Non-pigmented ciliary epithelial cell (primary cell): ENCODE data around the gene NAMPT.
A peak's percentile ranks its signal among the peaks of the same experiment; 100 is the strongest.
"Not testable (repeated sequence)": the region's sequence is repeated elsewhere in the genome, so short reads cannot be mapped to it uniquely, and the experiment has no call there.

Experiments used
- DNase-seq: peaks from one replicate; pipeline ENCODE4 v3.0.0-alpha.2; 2010; ENCODE audit warnings: low read depth

NAMPT gene

DNA sequence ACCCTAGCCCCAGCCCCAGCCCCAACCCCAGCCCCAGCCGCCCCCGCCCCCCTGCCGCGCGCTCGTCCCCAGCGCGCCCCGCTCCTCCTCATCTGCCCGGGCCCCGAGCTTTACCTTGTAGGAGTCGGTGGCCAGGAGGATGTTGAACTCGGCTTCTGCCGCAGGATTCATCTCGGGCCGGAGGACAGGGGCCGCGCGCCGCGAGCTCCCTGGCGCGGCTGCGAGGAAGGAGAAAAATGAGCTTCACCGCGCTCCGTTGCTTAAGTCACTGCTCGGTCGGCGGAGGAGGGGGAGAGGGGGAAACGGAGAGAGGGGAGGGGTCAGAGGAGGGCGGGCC is at the start of gene NAMPT:
TSS of gene NAMPT (minus strand) at position 270 of the 337 bp plus-strand sequence. CDS start at position 171, 99 bp downstream.
- no peak for DNase-seq

DNA sequence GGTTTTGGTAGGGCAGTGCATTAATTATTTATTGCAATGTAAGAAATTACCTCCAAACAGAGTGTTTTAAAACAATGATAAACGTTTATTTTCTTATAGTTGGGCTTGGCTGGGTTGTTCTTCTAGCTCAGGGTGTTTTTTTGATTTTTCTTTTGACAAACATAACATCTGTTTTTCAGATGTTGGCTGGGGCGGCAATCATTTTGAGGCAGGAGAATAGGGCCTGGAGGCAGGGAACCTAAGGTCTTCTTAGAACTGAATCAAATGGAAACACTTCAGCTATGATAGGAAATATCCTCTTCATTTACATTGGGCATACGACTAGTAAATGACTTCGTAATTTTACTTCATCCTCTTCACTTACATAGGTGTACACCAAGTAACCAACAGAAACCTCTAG is 47.4 kb upstream of the NAMPT start:
- DNase-seq: no peak

DNA sequence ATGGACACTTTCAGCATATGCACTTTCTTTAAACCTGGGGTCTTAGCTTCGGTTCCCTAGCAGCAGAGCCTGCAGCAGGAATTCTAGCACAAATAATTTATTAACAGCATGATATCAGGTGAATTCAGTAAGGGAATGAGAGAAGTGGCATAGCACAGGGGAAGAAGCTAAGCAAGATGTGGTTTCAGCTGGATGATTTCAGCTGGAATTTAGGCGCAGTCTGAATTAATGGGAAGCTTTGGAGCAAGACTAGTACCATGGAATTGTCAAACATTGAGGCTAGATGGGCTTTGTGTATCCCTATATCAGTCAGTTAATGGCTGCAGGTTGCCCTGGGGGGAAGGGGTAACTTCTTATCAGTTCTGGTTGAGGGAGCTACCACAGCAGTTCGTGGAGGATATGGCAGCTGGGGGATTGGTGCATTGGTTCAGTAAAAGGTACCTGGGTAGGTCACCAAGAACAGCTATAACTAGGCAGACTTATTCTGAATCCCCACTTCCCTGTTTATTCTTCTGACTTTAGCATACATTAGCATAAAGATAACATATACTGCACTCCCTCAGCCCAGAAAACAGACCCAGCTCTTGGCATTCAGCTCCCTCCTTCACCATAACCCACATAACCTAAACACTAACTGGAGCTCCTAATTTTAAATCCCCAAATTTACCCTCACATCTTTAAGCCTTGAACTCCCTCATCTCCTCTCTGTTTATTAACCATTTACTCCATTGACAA is 46.8 kb upstream of the NAMPT start:
- no peak for DNase-seq

GRCh38 chr7:106329971-106330733 is 45.4 kb upstream of the NAMPT start:
- no peak for DNase-seq

DNA sequence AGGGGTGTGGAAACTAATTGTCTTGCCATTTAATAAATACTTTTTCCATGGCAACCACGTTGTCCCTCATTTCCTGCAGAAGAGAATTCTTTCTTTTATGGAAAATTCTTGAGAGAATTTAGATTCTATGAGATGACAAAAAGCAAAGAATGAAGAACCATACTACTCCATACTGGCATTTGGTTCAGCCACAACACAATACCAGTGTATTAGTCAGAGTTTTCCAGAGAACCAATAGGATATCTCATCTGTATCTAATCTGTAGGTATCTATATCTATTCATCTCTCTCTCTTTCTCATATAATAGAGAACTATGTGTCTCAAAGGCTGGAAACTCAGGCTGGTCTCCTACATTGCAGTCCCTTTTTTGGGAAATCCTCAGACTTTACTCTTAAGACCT is 44.6 kb upstream of the NAMPT start:
- DNase-seq: no peak

- no peak for DNase-seq
Measured at GRCh38 chr7:106327538-106328481, 43.0 kb upstream of the NAMPT start.

- no peak for DNase-seq
Measured at GRCh38 chr7:106326594-106327537, 42.1 kb upstream of the NAMPT start.

DNA sequence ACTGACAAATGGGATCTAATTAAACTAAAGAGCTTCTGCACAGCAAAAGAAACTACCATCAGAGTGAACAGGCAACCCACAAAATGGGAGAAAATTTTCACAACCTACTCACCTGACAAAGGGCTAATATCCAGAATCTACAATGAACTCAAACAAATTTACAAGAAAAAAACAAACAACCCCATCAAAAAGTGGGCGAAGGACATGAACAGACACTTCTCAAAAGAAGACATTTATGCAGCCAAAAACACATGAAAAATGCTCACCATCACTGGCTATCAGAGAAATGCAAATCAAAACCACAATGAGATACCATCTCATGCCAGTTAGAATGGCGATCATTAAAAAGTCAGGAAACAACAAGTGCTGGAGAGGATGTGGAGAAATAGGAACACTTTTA is 39.7 kb upstream of the NAMPT start:
- not testable (repeated sequence) for DNase-seq

- not testable (repeated sequence) for DNase-seq
Measured at GRCh38 chr7:106320254-106320770, 35.5 kb upstream of the NAMPT start.

- DNase-seq: no peak
Measured at GRCh38 chr7:106318482-106318881, 33.7 kb upstream of the NAMPT start.

DNA sequence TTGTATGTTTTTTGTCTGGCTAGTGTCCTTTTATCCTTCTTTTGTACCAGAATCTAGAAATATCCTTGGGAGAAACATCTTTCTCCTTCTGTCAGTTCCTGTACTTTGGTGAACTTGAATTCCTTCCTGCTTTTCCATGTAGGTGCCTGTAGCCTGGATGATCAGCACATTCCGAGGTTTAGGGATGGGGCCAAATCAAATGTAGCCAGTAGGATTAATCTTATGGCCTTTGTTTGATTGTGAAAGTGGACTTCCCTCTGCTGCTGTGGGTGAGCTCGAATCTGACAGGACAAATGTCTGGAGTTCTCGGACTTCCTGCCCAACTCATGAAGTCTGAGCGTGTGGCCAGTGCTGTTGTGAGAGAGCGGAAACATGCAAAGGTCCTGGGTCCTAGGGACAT is 33.2 kb upstream of the NAMPT start:
- peak; percentile 10 for DNase-seq

- no peak for DNase-seq
Measured at GRCh38 chr7:106316947-106317346, 32.2 kb upstream of the NAMPT start.

- no peak for DNase-seq
Measured at GRCh38 chr7:106314875-106315274, 30.1 kb upstream of the NAMPT start.

GRCh38 chr7:106313966-106314365 is 29.2 kb upstream of the NAMPT start:
- no peak for DNase-seq

- DNase-seq: peak; percentile 69
Measured at GRCh38 chr7:106313456-106313901, 28.7 kb upstream of the NAMPT start.

DNA sequence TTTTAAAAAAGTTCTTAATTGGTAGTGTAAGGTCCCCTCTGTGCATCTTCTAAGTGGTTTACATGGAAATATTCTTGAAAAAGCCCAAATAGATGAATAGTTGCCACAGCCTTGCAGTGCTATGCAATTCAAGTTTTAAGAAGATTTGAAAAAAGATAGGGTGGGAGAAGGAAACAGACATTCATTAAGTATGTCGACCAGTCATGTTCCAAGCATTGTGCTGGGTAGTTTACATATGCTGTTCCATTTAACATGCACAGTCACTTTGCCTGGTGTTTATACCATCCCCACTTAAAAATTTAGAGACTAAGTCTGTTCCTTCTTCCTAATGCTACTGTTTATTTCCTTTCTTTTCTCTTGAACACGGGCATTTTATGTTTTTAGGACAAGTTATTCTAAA is 28.1 kb upstream of the NAMPT start:
- peak; percentile 13 for DNase-seq

GRCh38 chr7:106312099-106312871 is 27.5 kb upstream of the NAMPT start:
- DNase-seq: no peak

DNA sequence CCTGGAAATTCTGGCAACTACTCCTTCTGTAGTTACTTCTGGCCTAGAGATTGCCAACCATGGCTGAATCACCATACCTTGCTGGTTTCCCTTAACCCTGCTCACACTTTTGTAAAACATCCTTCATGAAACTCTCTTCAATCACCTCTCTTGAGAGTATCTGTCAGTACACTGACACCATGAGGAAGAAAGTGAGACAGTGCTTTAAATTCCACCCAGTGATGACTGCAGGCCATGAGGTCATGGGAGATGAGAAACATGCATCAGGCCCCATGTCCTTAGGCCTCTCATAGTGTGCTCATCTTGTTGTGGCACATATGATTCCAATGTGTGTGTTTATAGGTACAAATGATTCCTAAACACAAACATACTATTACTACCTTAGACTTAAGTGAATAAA is 24.6 kb upstream of the NAMPT start:
- no peak for DNase-seq

GRCh38 chr7:106306256-106306655 is 21.5 kb upstream of the NAMPT start:
- DNase-seq: no peak

GRCh38 chr7:106305732-106306131 is 20.9 kb upstream of the NAMPT start:
- DNase-seq: no peak
